ENCODE measurements around the gene EVC.

EVC gene

GRCh38 chr4:5710961-5711478 lies at the start of gene EVC:
EVC (plus strand) TSS chr4:5711201; CDS start chr4:5711381, 180 bp downstream.
- DNase-seq: peak; percentile 28 to 38

GRCh38 chr4:5661237-5661636 lies 49.8 kb upstream of the EVC start:
- no peak for DNase-seq

GRCh38 chr4:5662555-5662954 lies 48.4 kb upstream of the EVC start:
- DNase-seq: no peak

GRCh38 chr4:5664778-5665177 lies 46.2 kb upstream of the EVC start:
- DNase-seq: no peak

- DNase-seq: no peak
Measured at GRCh38 chr4:5666741-5667140, 44.3 kb upstream of the EVC start.

- DNase-seq: no peak
Measured at GRCh38 chr4:5676763-5677162, 34.2 kb upstream of the EVC start.

- DNase-seq: no peak
Measured at GRCh38 chr4:5678977-5679376, 32.0 kb upstream of the EVC start.

- DNase-seq: no peak
Measured at GRCh38 chr4:5683566-5683965, 27.4 kb upstream of the EVC start.

- no peak for DNase-seq
Measured at GRCh38 chr4:5685296-5685695, 25.7 kb upstream of the EVC start.

- no peak for DNase-seq
Measured at GRCh38 chr4:5686338-5686737, 24.7 kb upstream of the EVC start.

- no peak for DNase-seq
Measured at GRCh38 chr4:5689065-5689464, 21.9 kb upstream of the EVC start.

GRCh38 chr4:5691491-5692132 lies 19.4 kb upstream of the EVC start:
- no peak for DNase-seq

GRCh38 chr4:5693871-5694270 lies 17.1 kb upstream of the EVC start:
- no peak for DNase-seq

GRCh38 chr4:5696341-5696740 lies 14.7 kb upstream of the EVC start:
- no peak for DNase-seq

- no peak for DNase-seq
Measured at GRCh38 chr4:5700459-5700858, 10.5 kb upstream of the EVC start.

- no peak for DNase-seq
Measured at GRCh38 chr4:5701971-5702370, 9.0 kb upstream of the EVC start.

GRCh38 chr4:5703831-5704230 lies 7.2 kb upstream of the EVC start:
- DNase-seq: no peak

GRCh38 chr4:5704276-5704675 lies 6.7 kb upstream of the EVC start:
- no peak for DNase-seq

GRCh38 chr4:5705647-5706320 lies 5.2 kb upstream of the EVC start:
- DNase-seq: no peak

- DNase-seq: no peak
Measured at GRCh38 chr4:5706486-5707290, 4.3 kb upstream of the EVC start.

GRCh38 chr4:5707366-5707765 lies 3.6 kb upstream of the EVC start:
- DNase-seq: no peak

- no peak for DNase-seq
Measured at GRCh38 chr4:5707778-5708448, 3.1 kb upstream of the EVC start.

Measured in stimulated activated CD4-positive, alpha-beta T cell treated with anti-CD3 and anti-CD28 coated beads, Interleukin-2, amount 100 ng/mL, for 24 hours (primary cell).